DOHH2 (cell line): ENCODE data around the gene IKZF3.

Source experiments
- H3F3A ChIP-seq: fragments of 200-600 bp; sonication (generic), shearing (Covaris generic); 2 replicates; pipeline ENCODE4 v1.6.0; 2016; ENCODE audit warnings: antibody characterized with exemption, mild to moderate bottlenecking; ENCODE audit not compliant: control insufficient read depth, insufficient read depth
- H3K27ac ChIP-seq: fragments of 200-600 bp; sonication (generic); 2 replicates; pipeline ENCODE4 v1.5.1; 2014; ENCODE audit warnings: low read depth, mild to moderate bottlenecking, low read length, moderate library complexity
- H3K27me3 ChIP-seq: fragments of 200-600 bp; sonication (generic); 2 replicates; pipeline ENCODE4 v1.6.1; 2014; ENCODE audit warnings: mild to moderate bottlenecking, low read length, mixed read lengths; ENCODE audit not compliant: control insufficient read depth
- H3K36me3 ChIP-seq: fragments of 200-600 bp; sonication (generic); 2 replicates; pipeline ENCODE4 v1.6.1; 2014; ENCODE audit warnings: mild to moderate bottlenecking, low read length, moderate library complexity, mixed read lengths; ENCODE audit not compliant: control insufficient read depth
- H3K4me1 ChIP-seq: fragments of 200-600 bp; sonication (generic); 2 replicates; pipeline ENCODE4 v1.6.1; 2014; ENCODE audit warnings: mild to moderate bottlenecking, low read length, mixed read lengths; ENCODE audit not compliant: control insufficient read depth
- H3K4me2 ChIP-seq: fragments of 200-600 bp; sonication (generic); 2 replicates; pipeline ENCODE4 v1.6.0; 2014; ENCODE audit warnings: mild to moderate bottlenecking, low read length, moderate library complexity
- H3K4me3 ChIP-seq: fragments of 200-600 bp; sonication (generic); 2 replicates; pipeline ENCODE4 v1.5.1; 2014; ENCODE audit warnings: mild to moderate bottlenecking, low read length, mixed read lengths
- H3K79me2 ChIP-seq: fragments of 200-600 bp; sonication (generic); 2 replicates; pipeline ENCODE4 v1.6.1; 2014; ENCODE audit warnings: mild to moderate bottlenecking, low read length, mixed read lengths; ENCODE audit not compliant: control insufficient read depth
- H3K9me2 ChIP-seq: fragments of 200-600 bp; sonication (generic); replicated peaks from 2 replicates; pipeline ENCODE4 v1.6.1; 2014; ENCODE audit warnings: mild to moderate bottlenecking, low read length, mixed read lengths; ENCODE audit not compliant: control insufficient read depth
- H3K9me3 ChIP-seq: fragments of 200-600 bp; sonication (generic); 2 replicates; pipeline ENCODE4 v1.6.1; 2014; ENCODE audit warnings: antibody characterized with exemption, low read length, mixed read lengths; ENCODE audit not compliant: control insufficient read depth, insufficient read depth
- H4K20me1 ChIP-seq: fragments of 200-600 bp; sonication (generic); 2 replicates; pipeline ENCODE4 v1.6.0; 2014; ENCODE audit warnings: low read depth, mild to moderate bottlenecking, antibody characterized with exemption, low read length, moderate library complexity; ENCODE audit not compliant: control insufficient read depth, insufficient read depth
- EZH2phosphoT487 ChIP-seq: fragments of 200-600 bp; sonication (generic); IDR thresholded peaks from 2 replicates; pipeline ENCODE4 v1.6.1; 2017; ENCODE audit warnings: borderline replicate concordance, mild to moderate bottlenecking, antibody characterized with exemption, low read length, moderate library complexity, mixed read lengths
- TF ChIP-seq, protein P1 (sequence below): fragments of 200-600 bp; sonication (generic); IDR thresholded peaks from one replicate; pipeline ENCODE4 v1.5.1; 2014; ENCODE audit warnings: antibody characterized with exemption, mild to moderate bottlenecking, low read depth, low read length; ENCODE audit not compliant: poor library complexity, severe bottlenecking

IKZF3 gene

DNA sequence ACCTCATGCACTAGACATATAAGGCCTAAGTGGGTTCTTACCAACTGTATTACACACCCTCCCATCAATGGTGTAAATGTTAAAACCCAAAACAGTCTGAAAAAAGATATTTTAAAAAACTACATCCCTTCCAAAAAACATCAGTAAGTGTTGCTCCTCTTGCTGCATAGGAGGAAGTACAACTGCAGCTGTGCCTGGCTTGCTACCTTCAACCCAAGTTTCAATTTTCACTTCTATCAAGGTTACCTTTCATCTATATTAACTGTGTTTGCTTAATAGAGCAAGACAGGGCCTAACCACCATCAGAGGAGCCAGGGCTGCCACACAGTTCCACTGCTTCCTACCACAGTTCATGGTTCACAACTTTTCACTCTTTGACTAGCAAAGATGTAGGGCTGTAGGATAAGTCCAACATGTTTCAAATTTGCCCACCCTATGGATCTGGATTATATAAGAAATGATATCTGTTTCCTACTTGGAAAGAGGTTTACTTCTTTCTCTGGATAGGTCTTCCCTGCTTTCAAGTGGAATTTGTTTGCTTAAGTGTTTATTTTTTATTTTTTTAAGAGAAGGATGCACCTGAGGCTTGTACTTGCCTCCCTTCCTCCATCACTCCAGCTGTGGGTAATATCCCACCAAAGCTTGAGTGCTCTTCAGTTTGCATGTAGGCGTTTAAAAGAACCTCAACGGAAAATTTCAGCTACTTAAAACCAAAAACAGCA is 69.7 kb downstream of the IKZF3 start:
- Histone ChIP-seq H3K4me3 (peak overlapping the region; percentile 68), H3K9me3 (no peaks in the 10 kb centered on the region), H3K79me2 (peaks cover 75% of the 10 kb centered on the region), H3K27ac (peak overlapping the region; percentile 100), H3K4me1 (peaks cover 100% of the 10 kb centered on the region), H3K36me3 (peaks cover 71% of the 10 kb centered on the region), H3K9me2 (no peaks in the 10 kb centered on the region), H4K20me1 (no peaks in the 10 kb centered on the region), H3K4me2 (peak overlapping the region; percentile 76), H3K27me3 (no peaks in the 10 kb centered on the region), H3F3A (peaks cover 55% of the 10 kb centered on the region)
- TF ChIP-seq EZH2phosphoT487, result no peak
- TF ChIP-seq, protein P1, sequence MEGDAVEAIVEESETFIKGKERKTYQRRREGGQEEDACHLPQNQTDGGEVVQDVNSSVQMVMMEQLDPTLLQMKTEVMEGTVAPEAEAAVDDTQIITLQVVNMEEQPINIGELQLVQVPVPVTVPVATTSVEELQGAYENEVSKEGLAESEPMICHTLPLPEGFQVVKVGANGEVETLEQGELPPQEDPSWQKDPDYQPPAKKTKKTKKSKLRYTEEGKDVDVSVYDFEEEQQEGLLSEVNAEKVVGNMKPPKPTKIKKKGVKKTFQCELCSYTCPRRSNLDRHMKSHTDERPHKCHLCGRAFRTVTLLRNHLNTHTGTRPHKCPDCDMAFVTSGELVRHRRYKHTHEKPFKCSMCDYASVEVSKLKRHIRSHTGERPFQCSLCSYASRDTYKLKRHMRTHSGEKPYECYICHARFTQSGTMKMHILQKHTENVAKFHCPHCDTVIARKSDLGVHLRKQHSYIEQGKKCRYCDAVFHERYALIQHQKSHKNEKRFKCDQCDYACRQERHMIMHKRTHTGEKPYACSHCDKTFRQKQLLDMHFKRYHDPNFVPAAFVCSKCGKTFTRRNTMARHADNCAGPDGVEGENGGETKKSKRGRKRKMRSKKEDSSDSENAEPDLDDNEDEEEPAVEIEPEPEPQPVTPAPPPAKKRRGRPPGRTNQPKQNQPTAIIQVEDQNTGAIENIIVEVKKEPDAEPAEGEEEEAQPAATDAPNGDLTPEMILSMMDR, result no peak

DNA sequence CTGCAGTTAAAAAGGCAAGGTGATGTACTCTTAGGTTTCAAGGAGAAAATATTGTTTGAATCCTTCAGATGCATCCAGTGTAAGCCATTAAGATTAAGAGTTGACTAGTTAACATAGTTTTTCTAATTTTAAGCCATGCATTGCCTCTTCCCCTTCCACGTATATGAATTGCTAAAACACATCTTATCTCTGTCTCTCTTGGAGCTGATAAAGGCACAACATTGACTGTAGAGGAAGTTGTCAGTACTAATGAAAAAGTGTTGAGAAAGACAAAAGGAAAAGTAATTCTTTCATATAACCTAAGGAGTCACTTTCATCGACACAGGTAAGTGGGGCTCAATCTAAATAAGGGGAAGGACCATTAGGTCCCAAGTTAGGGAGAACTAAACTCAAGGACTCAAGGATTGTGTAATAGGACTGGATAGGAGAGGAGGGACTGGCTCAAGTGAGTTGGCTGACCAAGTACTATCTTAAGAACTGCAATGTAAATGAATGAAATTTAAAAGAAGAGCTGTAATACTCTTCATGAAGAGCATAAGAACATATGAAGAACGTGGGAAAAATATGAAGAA is 70.7 kb downstream of the IKZF3 start:
- Histone ChIP-seq H3K9me2 (no peaks in the 10 kb centered on the region), H3K4me1 (peaks cover 100% of the 10 kb centered on the region), H3F3A (peaks cover 52% of the 10 kb centered on the region), H3K27me3 (no peaks in the 10 kb centered on the region), H3K4me3 (peak overlapping the region; percentile 65), H3K9me3 (no peaks in the 10 kb centered on the region), H3K4me2 (peak overlapping the region; percentile 76), H3K27ac (peak overlapping the region; percentile 100), H4K20me1 (no peaks in the 10 kb centered on the region), H3K79me2 (peaks cover 72% of the 10 kb centered on the region), H3K36me3 (peaks cover 72% of the 10 kb centered on the region)
- TF ChIP-seq, protein P1, result no peak
- no peak for TF ChIP-seq EZH2phosphoT487

DNA sequence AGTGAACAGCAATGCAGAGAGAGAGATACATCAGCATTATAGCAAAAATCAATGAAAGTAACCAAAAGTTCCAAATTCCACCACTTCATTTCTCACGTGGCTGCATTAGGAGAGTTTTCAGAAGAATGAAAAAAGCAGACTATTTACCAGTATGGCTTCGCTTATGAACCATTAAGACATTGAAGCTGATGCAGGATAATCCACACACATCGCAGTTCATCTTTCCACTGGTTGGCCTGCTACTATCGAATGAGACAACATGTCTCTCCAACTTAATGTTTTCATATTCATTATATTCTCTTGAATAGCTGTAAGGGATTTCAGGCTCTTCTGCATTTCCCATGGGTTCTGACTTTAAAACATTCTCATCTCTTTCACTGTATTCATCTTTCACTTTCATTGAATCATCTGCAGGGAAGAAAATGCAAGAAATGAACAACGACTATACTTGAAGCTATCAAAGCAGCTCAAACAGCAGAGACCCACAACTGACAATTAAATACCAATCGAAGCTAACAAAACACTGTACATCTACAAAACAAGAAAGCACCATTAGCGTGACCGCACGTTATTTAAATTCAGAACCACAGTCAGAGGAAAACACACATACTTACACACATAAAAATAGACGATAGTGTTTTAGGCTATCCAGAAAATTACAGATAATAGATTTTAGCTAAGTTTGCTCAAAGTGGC is 71.4 kb downstream of the IKZF3 start:
- H3K4me1 ChIP-seq, result peaks cover 100% of the 10 kb centered on the region
- no peaks in the 10 kb centered on the region for H4K20me1 ChIP-seq
- peaks cover 72% of the 10 kb centered on the region for H3K79me2 ChIP-seq
- peak overlapping the region; percentile 100 for H3K27ac ChIP-seq
- H3K36me3 ChIP-seq, result peaks cover 74% of the 10 kb centered on the region
- H3K27me3 ChIP-seq, result no peaks in the 10 kb centered on the region
- H3F3A ChIP-seq, result peaks cover 52% of the 10 kb centered on the region
- TF ChIP-seq, protein P1, result no peak
- no peak for TF ChIP-seq EZH2phosphoT487
- H3K9me2 ChIP-seq, result no peaks in the 10 kb centered on the region
- H3K9me3 ChIP-seq, result no peaks in the 10 kb centered on the region
- H3K4me2 ChIP-seq, result peak overlapping the region; percentile 76
- H3K4me3 ChIP-seq, result peak overlapping the region; percentile 65
